HEK293 (cell line): ENCODE data around the gene LIX1L.

Source experiments
- CTCF ChIP-seq: fragments of 450-650 bp; formaldehyde crosslinking; IDR thresholded peaks from 2 replicates; pipeline ENCODE4 v1.5.1; 2016; ENCODE audit warnings: missing biosample characterization, missing genetic modification characterization
- SETDB1 ChIP-seq: IDR thresholded peaks from one replicate; pipeline ENCODE4 v1.6.1; 2017; ENCODE audit warnings: mild to moderate bottlenecking, low read length, moderate library complexity, mixed read lengths; ENCODE audit not compliant: insufficient read length
- ZBTB7A ChIP-seq: fragments of 450-650 bp; formaldehyde crosslinking; IDR thresholded peaks from 2 replicates; pipeline ENCODE4 v1.5.1; 2016; ENCODE audit warnings: low read depth, missing biosample characterization, missing genetic modification characterization
- ZNF114 ChIP-seq: fragments of 450-650 bp; formaldehyde crosslinking; IDR thresholded peaks from 2 replicates; pipeline ENCODE4 v1.5.0; 2017; ENCODE audit warnings: missing biosample characterization, missing genetic modification characterization
- ZNF335 ChIP-seq: fragments of 450-650 bp; formaldehyde crosslinking; conservative IDR thresholded peaks from 2 replicates; pipeline ENCODE4 v1.5.1; 2016; ENCODE audit warnings: missing biosample characterization, missing genetic modification characterization
- ZNF530 ChIP-seq: fragments of 450-650 bp; formaldehyde crosslinking; IDR thresholded peaks from 2 replicates; pipeline ENCODE4 v1.5.1; 2016; ENCODE audit warnings: low read depth, missing biosample characterization, missing genetic modification characterization

- TF ChIP-seq ZNF530 (no peak), CTCF (tag by site-specific recombination) (no peak), SETDB1 (no peak), ZNF335 (tag by site-specific recombination) (no peak), ZNF114 (tag by site-specific recombination) (no peak), ZBTB7A (tag by site-specific recombination) (no peak)
These were observed 3.2 kb upstream of the LIX1L start for GRCh38 chr1:145961109-145961424.
